HepG2 (cell line): ENCODE data around the gene HECTD1. TPM values are rescaled to one million over a fixed set of nuclear protein-coding genes. Genes with fewer than 3 reads are reported as not detected.
A peak's percentile ranks its signal among the peaks of the same experiment; 100 is the strongest.

Experiments used
- CEBPB ChIP-seq: IDR thresholded peaks from 2 replicates; pipeline ENCODE4 v1.6.1; 2011; ENCODE audit warnings: low read depth, low read length, improper control_type of control experiment, borderline replicate concordance
- HCFC1 ChIP-seq: fragments of 150-350 bp; IDR thresholded peaks from 2 replicates; pipeline ENCODE4 v1.6.1; 2014; ENCODE audit warnings: low read depth, low read length
- HOXA7 ChIP-seq: sonication (generic); formaldehyde crosslinking; IDR thresholded peaks from 2 replicates; pipeline ENCODE4 v1.8.1; 2022; ENCODE audit warnings: mild to moderate bottlenecking, missing genetic modification reagents, moderate library complexity
- MAFF ChIP-seq: IDR thresholded peaks from 2 replicates; pipeline ENCODE4 v1.6.1; 2011; ENCODE audit warnings: low read depth, low read length, improper control_type of control experiment
- MTA1 ChIP-seq: sonication (generic); formaldehyde crosslinking; IDR thresholded peaks from 2 replicates; pipeline ENCODE4 v1.4.0; 2020; ENCODE audit warnings: missing genetic modification reagents, mild to moderate bottlenecking, borderline replicate concordance
- PPARG ChIP-seq: conservative IDR thresholded peaks from 2 replicates; pipeline ENCODE4 v1.6.1; 2016; ENCODE audit warnings: missing biosample characterization, missing genetic modification reagents
- RNF2 ChIP-seq: fragments of 450-650 bp; conservative IDR thresholded peaks from 2 replicates; pipeline ENCODE4 v1.6.1; 2016; ENCODE audit warnings: low read depth
- ZBTB8A ChIP-seq: sonication (generic); formaldehyde crosslinking; IDR thresholded peaks from 2 replicates; pipeline ENCODE4 v1.4.0; 2020; ENCODE audit warnings: mild to moderate bottlenecking, low read depth, missing genetic modification reagents, borderline replicate concordance
- ZNF589 ChIP-seq: sonication (generic); formaldehyde crosslinking; conservative IDR thresholded peaks from 2 replicates; pipeline ENCODE4 v1.8.0; 2022; ENCODE audit warnings: mild to moderate bottlenecking, moderate library complexity, missing genetic modification reagents
- ZNF768 ChIP-seq: sonication (generic); formaldehyde crosslinking; IDR thresholded peaks from 2 replicates; pipeline ENCODE4 v1.4.0; 2020; ENCODE audit warnings: missing genetic modification reagents
- polyA plus RNA-seq, 8 experiments: library from polyadenylated mRNA; depleted of rRNA in 3 of 8; stranded (reverse) in 7 of 8; unstranded in 1 of 8; fragments of >200 nt; fragmentation: Illumina TruSeq in 4 of 8; extraction: Trizol in 4 of 8; gene quantifications; 2 replicates each; pipeline versions ENCODE4 v1.2.1 to v1.2.3, GENCODE V29; 2011 to 2016; ENCODE audit warnings: low read depth in 4 of 8, missing spikeins in 1 of 8, mixed read lengths in 1 of 8; ENCODE audit not compliant: insufficient read depth in 1 of 8
- total RNA-seq, 5 experiments: library from RNA; depleted of rRNA; stranded (reverse); fragments of >200 nt; fragmentation: Illumina TruSeq; extraction: Trizol; gene quantifications; 2 replicates each; pipeline ENCODE4 v1.2.3, GENCODE V29; 2016; ENCODE audit warnings: low read depth in 1 of 5
- TF ChIP-seq, protein P1 (sequence below), 2 experiments: sonication (generic) in 1 of 2; formaldehyde crosslinking in 1 of 2; IDR thresholded peaks; 2 replicates each; pipeline versions ENCODE4 v1.4.0 to v1.6.1; 2016 to 2020; ENCODE audit warnings: borderline replicate concordance in 1 of 2, low read depth in 1 of 2, mild to moderate bottlenecking in 1 of 2, missing genetic modification reagents in 1 of 2
- TF ChIP-seq, protein P2 (sequence below): sonication (generic); formaldehyde crosslinking; IDR thresholded peaks from 2 replicates; pipeline ENCODE4 v1.5.0; 2020; ENCODE audit warnings: missing genetic modification reagents

Gene HECTD1
- total and polyA plus RNA-seq, 2 of the 13 experiments (the other 11 are each of a cell fraction or from before 2014, with no cell fraction given) = 312 to 560 TPM

DNA sequence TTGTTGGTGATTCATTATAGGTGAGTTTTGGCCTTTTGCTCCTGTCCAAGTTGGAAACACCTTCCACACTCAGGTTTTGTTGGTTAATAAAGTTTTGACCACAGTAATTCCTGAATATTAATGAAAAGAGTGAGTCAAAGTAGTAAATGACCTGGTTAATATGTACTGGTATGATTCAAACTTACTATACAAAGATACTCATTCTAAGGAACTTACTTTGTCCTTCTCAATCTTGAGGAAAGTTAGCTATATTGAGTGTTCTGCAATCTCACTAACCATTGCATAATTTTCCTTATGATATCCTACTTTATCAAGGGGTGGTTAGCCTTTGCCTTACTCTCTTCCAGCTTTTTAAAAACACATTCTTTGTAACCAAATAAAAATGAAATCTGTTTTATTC lies 20.9 kb upstream of the HECTD1 start (continued):
- no peak for TF ChIP-seq MTA1 (CRISPR knock-in tag)
- no peak for TF ChIP-seq ZNF768 (CRISPR knock-in tag)
- TF ChIP-seq CEBPB = peak; percentile 69; the same call in 1 of the 2 replicates
- TF ChIP-seq HOXA7 (CRISPR knock-in tag) = no peak
- no peak for TF ChIP-seq MAFF
- TF ChIP-seq HCFC1 = no peak
- TF ChIP-seq, protein P1, sequence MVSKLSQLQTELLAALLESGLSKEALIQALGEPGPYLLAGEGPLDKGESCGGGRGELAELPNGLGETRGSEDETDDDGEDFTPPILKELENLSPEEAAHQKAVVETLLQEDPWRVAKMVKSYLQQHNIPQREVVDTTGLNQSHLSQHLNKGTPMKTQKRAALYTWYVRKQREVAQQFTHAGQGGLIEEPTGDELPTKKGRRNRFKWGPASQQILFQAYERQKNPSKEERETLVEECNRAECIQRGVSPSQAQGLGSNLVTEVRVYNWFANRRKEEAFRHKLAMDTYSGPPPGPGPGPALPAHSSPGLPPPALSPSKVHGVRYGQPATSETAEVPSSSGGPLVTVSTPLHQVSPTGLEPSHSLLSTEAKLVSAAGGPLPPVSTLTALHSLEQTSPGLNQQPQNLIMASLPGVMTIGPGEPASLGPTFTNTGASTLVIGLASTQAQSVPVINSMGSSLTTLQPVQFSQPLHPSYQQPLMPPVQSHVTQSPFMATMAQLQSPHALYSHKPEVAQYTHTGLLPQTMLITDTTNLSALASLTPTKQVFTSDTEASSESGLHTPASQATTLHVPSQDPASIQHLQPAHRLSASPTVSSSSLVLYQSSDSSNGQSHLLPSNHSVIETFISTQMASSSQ (IDR thresholded peaks at IDR 0.05; ENCODE audit: low read depth) = 0 out of 2 replicates have a peak, but pooled peaks have one; percentile 19
- TF ChIP-seq, protein P1 (CRISPR knock-in tag; IDR thresholded peaks at IDR 0.05; ENCODE audit: borderline replicate concordance) = no peak
- TF ChIP-seq PPARG (CRISPR knock-in tag) = peak; percentile 61; the same call in 1 of the 2 replicates
- 0 out of 2 replicates have a peak, but pooled peaks have one; percentile 4 for TF ChIP-seq ZBTB8A (CRISPR knock-in tag)
- no peak for TF ChIP-seq RNF2
- TF ChIP-seq, protein P2, sequence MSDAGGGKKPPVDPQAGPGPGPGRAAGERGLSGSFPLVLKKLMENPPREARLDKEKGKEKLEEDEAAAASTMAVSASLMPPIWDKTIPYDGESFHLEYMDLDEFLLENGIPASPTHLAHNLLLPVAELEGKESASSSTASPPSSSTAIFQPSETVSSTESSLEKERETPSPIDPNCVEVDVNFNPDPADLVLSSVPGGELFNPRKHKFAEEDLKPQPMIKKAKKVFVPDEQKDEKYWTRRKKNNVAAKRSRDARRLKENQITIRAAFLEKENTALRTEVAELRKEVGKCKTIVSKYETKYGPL = peak; percentile 38; the same call in 1 of the 2 replicates
- no peak for TF ChIP-seq ZNF589 (CRISPR knock-in tag)
